ENCODE measurements around the gene SMCR8.

SMCR8 gene

GRCh38 chr17:18323007-18323406 lies 7.9 kb downstream of the SMCR8 start:
- Histone ChIP-seq H3K27ac (ENCODE audit: low read depth, low read length, poor library complexity, severe bottlenecking) (no peak overlapping the region), H2AFZ (ENCODE audit: low read length) (no peak overlapping the region), H3K9me3 (ENCODE audit: low read length) (no peaks in the 10 kb centered on the region), H3K4me2 (ENCODE audit: low read length) (no peak overlapping the region), H3K27me3 (ENCODE audit: insufficient read depth, low read length) (no peaks in the 10 kb centered on the region), H3K36me3 (ENCODE audit: insufficient read depth, low read length) (peaks cover 56% of the 10 kb centered on the region), H3K79me2 (ENCODE audit: insufficient read depth, low read length) (0 out of 2 replicates have a peak, but pooled peaks cover under 1% of the 10 kb centered on the region), H3K4me3 (ENCODE audit: low read depth, low read length, poor library complexity, severe bottlenecking) (no peak overlapping the region), H3K9ac (ENCODE audit: low read length) (no peak overlapping the region), H3F3A (ENCODE audit: insufficient read depth, low read length) (no peaks in the 10 kb centered on the region), H3K9me2 (ENCODE audit: low read depth, low read length) (no peaks in the 10 kb centered on the region), H4K20me1 (ENCODE audit: insufficient read depth, low read length) (no peaks in the 10 kb centered on the region), H3K4me1 (ENCODE audit: insufficient read depth, low read length, severe bottlenecking) (peaks cover 38% of the 10 kb centered on the region)
- TF ChIP-seq EZH2 (IDR thresholded peaks at IDR 0.05; ENCODE audit: borderline replicate concordance, low read length) (no peak), CTCF (IDR thresholded peaks at IDR 0.05; ENCODE audit: low read length) (peak; percentile 30; the same call in 1 of the 2 replicates)

GRCh38 chr17:18323507-18324139 lies 8.5 kb downstream of the SMCR8 start:
- Histone ChIP-seq H3K4me3 (ENCODE audit: low read depth, low read length, poor library complexity, severe bottlenecking) (no peak overlapping the region), H3K4me2 (ENCODE audit: low read length) (no peak overlapping the region), H3K9me3 (ENCODE audit: low read length) (no peaks in the 10 kb centered on the region), H3F3A (ENCODE audit: insufficient read depth, low read length) (no peaks in the 10 kb centered on the region), H3K79me2 (ENCODE audit: insufficient read depth, low read length) (no peaks in the 10 kb centered on the region), H4K20me1 (ENCODE audit: insufficient read depth, low read length) (no peaks in the 10 kb centered on the region), H3K27me3 (ENCODE audit: insufficient read depth, low read length) (no peaks in the 10 kb centered on the region), H3K9me2 (ENCODE audit: low read depth, low read length) (no peaks in the 10 kb centered on the region), H3K36me3 (ENCODE audit: insufficient read depth, low read length) (peaks cover 63% of the 10 kb centered on the region), H3K9ac (ENCODE audit: low read length) (no peak overlapping the region), H3K4me1 (ENCODE audit: insufficient read depth, low read length, severe bottlenecking) (peaks cover 32% of the 10 kb centered on the region), H3K27ac (ENCODE audit: low read depth, low read length, poor library complexity, severe bottlenecking) (no peak overlapping the region), H2AFZ (ENCODE audit: low read length) (no peak overlapping the region)
- TF ChIP-seq CTCF (IDR thresholded peaks at IDR 0.05; ENCODE audit: low read length): no peak
- no peak for TF ChIP-seq EZH2 (IDR thresholded peaks at IDR 0.05; ENCODE audit: borderline replicate concordance, low read length)

- Histone ChIP-seq H3K27ac (ENCODE audit: low read depth, low read length, poor library complexity, severe bottlenecking) (peak overlapping the region; percentile 45), H3K4me2 (ENCODE audit: low read length) (no peak overlapping the region), H3K9me2 (ENCODE audit: low read depth, low read length) (no peaks in the 10 kb centered on the region), H4K20me1 (ENCODE audit: insufficient read depth, low read length) (no peaks in the 10 kb centered on the region), H3K9ac (ENCODE audit: low read length) (no peak overlapping the region), H3K4me3 (ENCODE audit: low read depth, low read length, poor library complexity, severe bottlenecking) (no peak overlapping the region), H3K27me3 (ENCODE audit: insufficient read depth, low read length) (no peaks in the 10 kb centered on the region), H3K9me3 (ENCODE audit: low read length) (no peaks in the 10 kb centered on the region), H3K79me2 (ENCODE audit: insufficient read depth, low read length) (no peaks in the 10 kb centered on the region), H3K4me1 (ENCODE audit: insufficient read depth, low read length, severe bottlenecking) (peaks cover 24% of the 10 kb centered on the region), H3F3A (ENCODE audit: insufficient read depth, low read length) (no peaks in the 10 kb centered on the region), H2AFZ (ENCODE audit: low read length) (no peak overlapping the region), H3K36me3 (ENCODE audit: insufficient read depth, low read length) (peaks cover 67% of the 10 kb centered on the region)
- no peak for TF ChIP-seq CTCF (IDR thresholded peaks at IDR 0.05; ENCODE audit: low read length)
- no peak for TF ChIP-seq EZH2 (IDR thresholded peaks at IDR 0.05; ENCODE audit: borderline replicate concordance, low read length)
These were observed 9.3 kb downstream of the SMCR8 start for GRCh38 chr17:18324140-18325050.
